Panc1 (cell line): Measurements from ENCODE around the gene MALAT1. TPM values are rescaled to one million over a fixed set of nuclear protein-coding genes. Genes with fewer than 3 reads are reported as not detected.

Source experiments
- ATAC-seq: fragments of 200-7000 bp; cut with Tn5 transposase; 2 replicates; pipeline ENCODE4 v1.9.1; 2020; ENCODE audit warnings: mild to moderate bottlenecking, moderate library complexity
- BruUV-seq: library from RNA; stranded (reverse); fragments of 400-500 nt; replicated peaks from 2 replicates; lab custom pipeline; 2021; lab: Mats Ljungman, UMichigan
- CTCF ChIA-PET: fragments of 300-600 bp; sonication (Branson Sonifier 250); formaldehyde crosslinking; loops from one replicate; lab custom pipeline; 2022; ENCODE audit warnings: antibody characterized with exemption; lab: Charles Lee
- POLR2A ChIA-PET: fragments of 300-600 bp; sonication (Branson Sonifier 250); formaldehyde crosslinking; loops from one replicate; lab custom pipeline; 2022; ENCODE audit warnings: antibody characterized with exemption; lab: Charles Lee
- DNase-seq: peaks from one replicate; pipeline ENCODE4 v3.0.0-alpha.2; 2010; ENCODE audit warnings: low read depth, low spot score
- H3K27ac ChIP-seq: 2 replicates; pipeline ENCODE4 v1.5.1; 2011; ENCODE audit warnings: mild to moderate bottlenecking, low read length, inconsistent platforms
- H3K27me3 ChIP-seq: fragments of 200-500 bp; sonication (Bioruptor generic); 2 replicates; pipeline ENCODE4 v1.6.0; 2014; ENCODE audit warnings: low read length, inconsistent platforms; ENCODE audit not compliant: control insufficient read depth, insufficient read depth
- H3K36me3 ChIP-seq: fragments of 200-500 bp; sonication (Bioruptor generic); 2 replicates; pipeline ENCODE4 v1.5.1; 2014; ENCODE audit warnings: inconsistent platforms, mild to moderate bottlenecking, low read length, moderate library complexity; ENCODE audit not compliant: control insufficient read depth, insufficient read depth
- H3K4me1 ChIP-seq: 2 replicates; pipeline ENCODE4 v1.5.1; 2011; ENCODE audit warnings: inconsistent platforms, mild to moderate bottlenecking, low read length, moderate library complexity; ENCODE audit not compliant: control insufficient read depth, insufficient read depth
- H3K4me3 ChIP-seq, 2 experiments: 2 replicates each; pipeline ENCODE4 v1.5.1; 2011 to 2012; ENCODE audit warnings: low read depth in 2 of 2, low read length in 2 of 2, mild to moderate bottlenecking in 2 of 2, inconsistent platforms in 1 of 2, moderate library complexity in 1 of 2
- H3K9me3 ChIP-seq: fragments of 200-500 bp; sonication (Bioruptor generic); 2 replicates; pipeline ENCODE4 v1.5.1; 2014; ENCODE audit warnings: low read depth, mild to moderate bottlenecking, inconsistent platforms, low read length, moderate library complexity; ENCODE audit not compliant: control insufficient read depth, insufficient read depth
- CTCF ChIP-seq: fragments of 450-650 bp; IDR thresholded peaks from 2 replicates; pipeline ENCODE4 v1.5.1; 2017; ENCODE audit warnings: mild to moderate bottlenecking
- POLR2AphosphoS5 ChIP-seq: IDR thresholded peaks from 2 replicates; pipeline ENCODE4 v1.6.1; 2012; ENCODE audit warnings: mild to moderate bottlenecking, low read depth, low read length, moderate library complexity
- REST ChIP-seq, 2 experiments: IDR thresholded peaks; 2 replicates each; pipeline ENCODE4 v1.6.1; 2011 to 2012; ENCODE audit warnings: low read depth in 2 of 2, control low read depth in 1 of 2, low read length in 1 of 2, mild to moderate bottlenecking in 1 of 2, moderate library complexity in 1 of 2; ENCODE audit not compliant: insufficient read depth in 1 of 2
- SIN3A ChIP-seq: IDR thresholded peaks from 2 replicates; pipeline ENCODE4 v1.6.1; 2012; ENCODE audit warnings: low read depth, mild to moderate bottlenecking, low read length, moderate library complexity, borderline replicate concordance; ENCODE audit not compliant: insufficient read depth
- TCF7L2 ChIP-seq: IDR thresholded peaks from 2 replicates; pipeline ENCODE4 v1.6.1; 2011; ENCODE audit warnings: mild to moderate bottlenecking, low read depth, low read length, inconsistent platforms
- in situ Hi-C: cut with HindIII; loops from 2 replicates; pipeline ENCODE4 v1.10.0; 2016; ENCODE audit warnings: low sequenced_read_pairs, low pct_unique_long_range_greater_than_20kb
- intact Hi-C: fragments of 100-400 bp; cut with micrococcal nuclease; formaldehyde crosslinking; loops from one replicate; pipeline ENCODE4 v1.10.0; 2022; ENCODE audit not compliant: unreplicated experiment
- total RNA-seq: library from RNA; stranded (reverse); gene quantifications from one replicate; pipeline ENCODE4 v1.2.1, GENCODE V29; 2021; ENCODE audit not compliant: unreplicated experiment

MALAT1 gene
- total RNA-seq, 1 experiment from 2014 or later: 13,645 TPM

- H3K36me3 ChIP-seq: no peaks in the 10 kb centered on the region
- intact Hi-C loops: no loop called here
- H3K9me3 ChIP-seq: no peaks in the 10 kb centered on the region
- POLR2A ChIA-PET: interaction anchor here (0.6 kb wide), 1 partner anchor 49 kb away, joined by 3 read pairs; no protein-coding TSS in a partner anchor
- no peak for ATAC-seq
- CTCF ChIA-PET: no interaction called here
- no peaks in the 10 kb centered on the region for H3K27me3 ChIP-seq
- H3K4me3 ChIP-seq: no peak overlapping the region
- H3K4me1 ChIP-seq: peaks cover 15% of the 10 kb centered on the region
- no TSS peak for BruUV-seq
- in situ Hi-C loops: no loop called here
- TF ChIP-seq POLR2AphosphoS5 (no peak), CTCF (no peak), REST (IDR thresholded peaks at IDR 0.05; ENCODE audit: insufficient read depth in 1 of 2, low read depth in 2 of 2, low read length in 1 of 2) (no peak), TCF7L2 (no peak), SIN3A (no peak)
- H3K27ac ChIP-seq: no peak overlapping the region
- DNase-seq: no peak
Observed at GRCh38 chr11:65548395-65548794, 49.5 kb downstream of the MALAT1 start.

- intact Hi-C loops (no loop called here), in situ Hi-C loops (no loop called here)
- BruUV-seq: no TSS peak
- H3K27me3 ChIP-seq: no peaks in the 10 kb centered on the region
- ChIA-PET POLR2A (interaction anchor here (0.6 kb wide), 1 partner anchor 50 kb away, joined by 3 read pairs; the partner anchor contains the start of gene MALAT1), CTCF (interaction anchor here (0.6 kb wide), 2 partner anchors 9 to 96 kb away, joined by 3 to 5 read pairs; no protein-coding TSS in a partner anchor)
- TF ChIP-seq CTCF (no peak), REST (IDR thresholded peaks at IDR 0.05; ENCODE audit: insufficient read depth in 1 of 2, low read depth in 2 of 2, low read length in 1 of 2) (no peak), TCF7L2 (no peak), POLR2AphosphoS5 (no peak), SIN3A (no peak)
- H3K4me1 ChIP-seq: peaks cover 21% of the 10 kb centered on the region
- ATAC-seq (no peak), DNase-seq (no peak)
- no peaks in the 10 kb centered on the region for H3K36me3 ChIP-seq
- no peaks in the 10 kb centered on the region for H3K9me3 ChIP-seq
- no peak overlapping the region for H3K4me3 ChIP-seq
- no peak overlapping the region for H3K27ac ChIP-seq
Observed at GRCh38 chr11:65549096-65549495, 50.3 kb downstream of the MALAT1 start.
